Measurements from ENCODE around the gene ANKRD13B. TPM values are rescaled to one million over a fixed set of nuclear protein-coding genes. Genes with fewer than 3 reads are reported as not detected.

The ANKRD13B gene
- total RNA-seq, 1 experiment from 2014 or later: 45.5 TPM

DNA sequence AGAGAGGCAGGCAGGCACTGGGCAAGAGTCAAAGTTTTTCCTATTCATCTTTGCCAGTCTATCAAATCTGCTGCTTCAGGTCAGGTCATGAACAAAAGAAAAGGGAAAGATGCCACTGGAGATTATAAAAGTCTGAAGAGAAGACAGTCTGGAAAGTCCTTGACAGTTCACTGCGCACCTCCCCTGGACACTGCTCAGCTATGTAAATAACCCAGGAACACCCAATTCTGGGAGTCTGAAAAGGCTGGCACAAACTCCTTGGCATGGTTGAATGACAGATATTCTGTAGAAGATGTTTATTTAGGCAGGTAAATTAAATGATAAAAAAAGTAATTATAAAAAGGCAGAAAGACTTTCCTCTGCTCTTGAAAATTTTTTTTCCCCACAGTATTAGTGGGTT lies 35.0 kb downstream of the ANKRD13B start:
- TF ChIP-seq, protein P1, sequence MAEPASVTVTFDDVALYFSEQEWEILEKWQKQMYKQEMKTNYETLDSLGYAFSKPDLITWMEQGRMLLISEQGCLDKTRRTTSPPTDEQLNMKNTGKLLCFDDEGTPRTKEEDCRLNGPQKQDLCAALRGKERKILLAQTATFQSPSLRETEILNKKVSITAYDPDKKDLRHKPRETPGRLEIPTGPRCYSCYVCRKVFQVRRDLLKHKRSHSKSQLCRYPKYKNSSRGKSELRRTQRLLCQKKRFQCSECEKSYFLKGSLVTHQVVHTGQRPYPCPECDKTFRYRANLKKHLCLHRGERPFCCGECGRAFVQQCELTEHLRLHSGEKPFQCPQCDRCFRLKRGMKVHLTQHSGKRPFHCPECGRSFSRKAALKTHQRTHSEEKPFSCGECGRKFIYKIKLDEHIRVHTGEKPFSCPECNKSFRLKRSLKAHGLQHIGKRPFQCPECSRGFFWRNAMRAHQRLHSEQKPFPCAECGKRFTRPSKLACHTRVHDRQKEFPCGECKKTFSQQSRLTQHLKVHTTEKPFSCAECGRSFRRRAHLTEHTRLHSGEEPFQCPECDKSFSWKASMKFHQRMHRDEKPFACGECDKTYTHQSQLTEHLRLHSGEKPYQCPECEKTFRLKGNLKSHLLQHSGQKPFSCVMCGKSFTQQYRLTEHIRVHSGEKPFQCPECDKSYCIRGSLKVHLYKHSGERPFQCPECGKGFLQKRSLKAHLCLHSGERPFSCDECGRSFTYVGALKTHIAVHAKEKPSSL (CRISPR knock-in tag; conservative IDR thresholded peaks at IDR 0.05): no peak
- ChIA-PET POLR2A (no interaction called here), CTCF (interaction anchor here (3.3 to 3.8 kb wide), 2 partner anchors 11 to 12 kb away, joined by 31 to 44 read pairs; no protein-coding TSS in a partner anchor)
- H3K4me3 Mint-ChIP-seq: no peak overlapping the region
- H3K27ac Mint-ChIP-seq: no peak overlapping the region
- peaks cover 19% of the 10 kb centered on the region for H3K4me1 Mint-ChIP-seq
- H3K36me3 Mint-ChIP-seq: no peaks in the 10 kb centered on the region
- H3K9me3 Mint-ChIP-seq: no peaks in the 10 kb centered on the region
- H3K27me3 Mint-ChIP-seq (ENCODE audit: low read depth): peaks cover 21% of the 10 kb centered on the region
- DNase-seq (ENCODE audit: low spot score) (no peak), ATAC-seq (no peak)

DNA sequence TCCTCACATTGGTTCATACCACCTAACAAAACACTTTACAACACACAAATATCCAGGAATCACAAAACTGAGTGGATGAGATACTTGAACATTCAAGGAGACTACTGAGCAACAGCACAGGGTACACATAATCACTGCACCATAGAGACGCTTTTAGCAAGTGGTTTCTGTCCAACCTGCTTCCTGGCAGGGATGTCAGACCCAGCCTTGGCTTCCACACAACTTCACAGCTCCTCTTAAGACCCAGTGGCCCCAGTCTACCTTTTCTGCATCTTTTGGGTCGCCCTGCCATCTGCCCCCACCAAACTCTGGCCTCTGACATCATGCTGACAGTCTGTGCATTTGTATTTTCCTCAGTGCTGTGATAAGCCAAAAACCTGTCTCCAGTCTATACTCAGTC lies 35.7 kb downstream of the ANKRD13B start:
- Mint-ChIP-seq H3K36me3 (no peaks in the 10 kb centered on the region), H3K9me3 (no peaks in the 10 kb centered on the region), H3K27ac (no peak overlapping the region), H3K4me1 (peaks cover 13% of the 10 kb centered on the region), H3K4me3 (no peak overlapping the region), H3K27me3 (ENCODE audit: low read depth) (peaks cover 14% of the 10 kb centered on the region)
- CTCF ChIA-PET: interaction anchor here (0.8 to 1.2 kb wide), 2 partner anchors 11 kb away, joined by 3 to 8 read pairs; no protein-coding TSS in a partner anchor
- POLR2A ChIA-PET: no interaction called here
- DNase-seq (ENCODE audit: low spot score): no peak
- ATAC-seq: no peak
- TF ChIP-seq FOXP1 (CRISPR knock-in tag; IDR thresholded peaks at IDR 0.05; ENCODE audit: borderline replicate concordance) (no peak), SMAD3 (CRISPR knock-in tag; IDR thresholded peaks at IDR 0.05; ENCODE audit: borderline replicate concordance) (no peak), ESRRA (CRISPR knock-in tag; IDR thresholded peaks at IDR 0.05; ENCODE audit: borderline replicate concordance) (no peak), CREB1 (CRISPR knock-in tag; IDR thresholded peaks at IDR 0.05) (no peak), RELA (CRISPR knock-in tag; IDR thresholded peaks at IDR 0.05; ENCODE audit: borderline replicate concordance) (no peak), CREM (CRISPR knock-in tag; IDR thresholded peaks at IDR 0.05) (no peak)
- TF ChIP-seq, protein P2, sequence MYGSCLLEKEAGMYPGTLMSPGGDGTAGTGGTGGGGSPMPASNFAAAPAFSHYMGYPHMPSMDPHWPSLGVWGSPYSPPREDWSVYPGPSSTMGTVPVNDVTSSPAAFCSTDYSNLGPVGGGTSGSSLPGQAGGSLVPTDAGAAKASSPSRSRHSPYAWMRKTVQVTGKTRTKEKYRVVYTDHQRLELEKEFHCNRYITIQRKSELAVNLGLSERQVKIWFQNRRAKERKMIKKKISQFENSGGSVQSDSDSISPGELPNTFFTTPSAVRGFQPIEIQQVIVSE (CRISPR knock-in tag; IDR thresholded peaks at IDR 0.05; ENCODE audit: borderline replicate concordance): no peak
- TF ChIP-seq, protein P3, sequence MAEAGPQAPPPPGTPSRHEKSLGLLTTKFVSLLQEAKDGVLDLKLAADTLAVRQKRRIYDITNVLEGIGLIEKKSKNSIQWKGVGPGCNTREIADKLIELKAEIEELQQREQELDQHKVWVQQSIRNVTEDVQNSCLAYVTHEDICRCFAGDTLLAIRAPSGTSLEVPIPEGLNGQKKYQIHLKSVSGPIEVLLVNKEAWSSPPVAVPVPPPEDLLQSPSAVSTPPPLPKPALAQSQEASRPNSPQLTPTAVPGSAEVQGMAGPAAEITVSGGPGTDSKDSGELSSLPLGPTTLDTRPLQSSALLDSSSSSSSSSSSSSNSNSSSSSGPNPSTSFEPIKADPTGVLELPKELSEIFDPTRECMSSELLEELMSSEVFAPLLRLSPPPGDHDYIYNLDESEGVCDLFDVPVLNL (CRISPR knock-in tag; IDR thresholded peaks at IDR 0.05; ENCODE audit: borderline replicate concordance, low read depth): no peak

DNA sequence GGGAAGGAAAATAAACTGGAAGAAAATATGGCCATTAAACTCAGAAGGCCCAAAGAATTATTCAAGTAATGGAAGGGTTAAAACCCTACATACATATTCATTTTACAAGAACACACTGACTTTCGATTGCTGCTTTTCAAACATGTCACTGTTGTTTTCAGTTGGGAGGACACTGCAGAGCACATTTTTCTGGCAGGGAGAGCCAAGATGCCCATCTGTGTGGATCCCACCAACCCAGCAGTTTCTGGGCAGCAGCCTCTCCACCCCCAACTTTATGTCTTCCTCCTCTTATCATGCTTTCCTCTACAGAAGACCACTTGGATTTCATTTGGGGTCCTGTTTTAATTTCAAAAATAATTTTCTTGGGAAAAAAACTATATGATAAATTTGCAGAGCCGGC lies 36.9 kb downstream of the ANKRD13B start:
- no peak overlapping the region for H3K4me3 Mint-ChIP-seq
- H3K9me3 Mint-ChIP-seq: no peaks in the 10 kb centered on the region
- H3K4me1 Mint-ChIP-seq: peaks cover 12% of the 10 kb centered on the region
- 0 out of 2 replicates have a peak, but pooled peaks cover 2% of the 10 kb centered on the region for H3K36me3 Mint-ChIP-seq
- no peak for DNase-seq (ENCODE audit: low spot score)
- peaks cover 3% of the 10 kb centered on the region; the same call in 1 of the 2 replicates for H3K27me3 Mint-ChIP-seq (ENCODE audit: low read depth)
- H3K27ac Mint-ChIP-seq: no peak overlapping the region
- no peak for ATAC-seq
- TF ChIP-seq ATF1 (CRISPR knock-in tag; IDR thresholded peaks at IDR 0.05) (no peak), TEAD4 (CRISPR knock-in tag; IDR thresholded peaks at IDR 0.05) (no peak), SMAD4 (CRISPR knock-in tag; IDR thresholded peaks at IDR 0.05) (no peak), RORB (CRISPR knock-in tag; IDR thresholded peaks at IDR 0.05) (no peak), TP53 (CRISPR knock-in tag; IDR thresholded peaks at IDR 0.05) (no peak), ZNF138 (CRISPR knock-in tag; conservative IDR thresholded peaks at IDR 0.05) (no peak), CREM (CRISPR knock-in tag; IDR thresholded peaks at IDR 0.05) (no peak), CBFB (CRISPR knock-in tag; IDR thresholded peaks at IDR 0.05; ENCODE audit: low read depth) (no peak), ZNF219 (CRISPR knock-in tag; IDR thresholded peaks at IDR 0.05; ENCODE audit: borderline replicate concordance) (no peak), SOX15 (CRISPR knock-in tag; IDR thresholded peaks at IDR 0.05) (no peak)
- TF ChIP-seq, protein P4, sequence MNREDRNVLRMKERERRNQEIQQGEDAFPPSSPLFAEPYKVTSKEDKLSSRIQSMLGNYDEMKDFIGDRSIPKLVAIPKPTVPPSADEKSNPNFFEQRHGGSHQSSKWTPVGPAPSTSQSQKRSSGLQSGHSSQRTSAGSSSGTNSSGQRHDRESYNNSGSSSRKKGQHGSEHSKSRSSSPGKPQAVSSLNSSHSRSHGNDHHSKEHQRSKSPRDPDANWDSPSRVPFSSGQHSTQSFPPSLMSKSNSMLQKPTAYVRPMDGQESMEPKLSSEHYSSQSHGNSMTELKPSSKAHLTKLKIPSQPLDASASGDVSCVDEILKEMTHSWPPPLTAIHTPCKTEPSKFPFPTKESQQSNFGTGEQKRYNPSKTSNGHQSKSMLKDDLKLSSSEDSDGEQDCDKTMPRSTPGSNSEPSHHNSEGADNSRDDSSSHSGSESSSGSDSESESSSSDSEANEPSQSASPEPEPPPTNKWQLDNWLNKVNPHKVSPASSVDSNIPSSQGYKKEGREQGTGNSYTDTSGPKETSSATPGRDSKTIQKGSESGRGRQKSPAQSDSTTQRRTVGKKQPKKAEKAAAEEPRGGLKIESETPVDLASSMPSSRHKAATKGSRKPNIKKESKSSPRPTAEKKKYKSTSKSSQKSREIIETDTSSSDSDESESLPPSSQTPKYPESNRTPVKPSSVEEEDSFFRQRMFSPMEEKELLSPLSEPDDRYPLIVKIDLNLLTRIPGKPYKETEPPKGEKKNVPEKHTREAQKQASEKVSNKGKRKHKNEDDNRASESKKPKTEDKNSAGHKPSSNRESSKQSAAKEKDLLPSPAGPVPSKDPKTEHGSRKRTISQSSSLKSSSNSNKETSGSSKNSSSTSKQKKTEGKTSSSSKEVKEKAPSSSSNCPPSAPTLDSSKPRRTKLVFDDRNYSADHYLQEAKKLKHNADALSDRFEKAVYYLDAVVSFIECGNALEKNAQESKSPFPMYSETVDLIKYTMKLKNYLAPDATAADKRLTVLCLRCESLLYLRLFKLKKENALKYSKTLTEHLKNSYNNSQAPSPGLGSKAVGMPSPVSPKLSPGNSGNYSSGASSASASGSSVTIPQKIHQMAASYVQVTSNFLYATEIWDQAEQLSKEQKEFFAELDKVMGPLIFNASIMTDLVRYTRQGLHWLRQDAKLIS (CRISPR knock-in tag; IDR thresholded peaks at IDR 0.05; ENCODE audit: borderline replicate concordance): no peak
- TF ChIP-seq, protein P5, sequence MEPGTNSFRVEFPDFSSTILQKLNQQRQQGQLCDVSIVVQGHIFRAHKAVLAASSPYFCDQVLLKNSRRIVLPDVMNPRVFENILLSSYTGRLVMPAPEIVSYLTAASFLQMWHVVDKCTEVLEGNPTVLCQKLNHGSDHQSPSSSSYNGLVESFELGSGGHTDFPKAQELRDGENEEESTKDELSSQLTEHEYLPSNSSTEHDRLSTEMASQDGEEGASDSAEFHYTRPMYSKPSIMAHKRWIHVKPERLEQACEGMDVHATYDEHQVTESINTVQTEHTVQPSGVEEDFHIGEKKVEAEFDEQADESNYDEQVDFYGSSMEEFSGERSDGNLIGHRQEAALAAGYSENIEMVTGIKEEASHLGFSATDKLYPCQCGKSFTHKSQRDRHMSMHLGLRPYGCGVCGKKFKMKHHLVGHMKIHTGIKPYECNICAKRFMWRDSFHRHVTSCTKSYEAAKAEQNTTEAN (CRISPR knock-in tag; IDR thresholded peaks at IDR 0.05): no peak
- TF ChIP-seq, protein P6, sequence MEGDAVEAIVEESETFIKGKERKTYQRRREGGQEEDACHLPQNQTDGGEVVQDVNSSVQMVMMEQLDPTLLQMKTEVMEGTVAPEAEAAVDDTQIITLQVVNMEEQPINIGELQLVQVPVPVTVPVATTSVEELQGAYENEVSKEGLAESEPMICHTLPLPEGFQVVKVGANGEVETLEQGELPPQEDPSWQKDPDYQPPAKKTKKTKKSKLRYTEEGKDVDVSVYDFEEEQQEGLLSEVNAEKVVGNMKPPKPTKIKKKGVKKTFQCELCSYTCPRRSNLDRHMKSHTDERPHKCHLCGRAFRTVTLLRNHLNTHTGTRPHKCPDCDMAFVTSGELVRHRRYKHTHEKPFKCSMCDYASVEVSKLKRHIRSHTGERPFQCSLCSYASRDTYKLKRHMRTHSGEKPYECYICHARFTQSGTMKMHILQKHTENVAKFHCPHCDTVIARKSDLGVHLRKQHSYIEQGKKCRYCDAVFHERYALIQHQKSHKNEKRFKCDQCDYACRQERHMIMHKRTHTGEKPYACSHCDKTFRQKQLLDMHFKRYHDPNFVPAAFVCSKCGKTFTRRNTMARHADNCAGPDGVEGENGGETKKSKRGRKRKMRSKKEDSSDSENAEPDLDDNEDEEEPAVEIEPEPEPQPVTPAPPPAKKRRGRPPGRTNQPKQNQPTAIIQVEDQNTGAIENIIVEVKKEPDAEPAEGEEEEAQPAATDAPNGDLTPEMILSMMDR (IDR thresholded peaks at IDR 0.05): no peak
- ChIA-PET POLR2A (no interaction called here), CTCF (interaction anchor here (1.2 kb wide), 1 partner anchor 12 kb away, joined by 8 read pairs; no protein-coding TSS in a partner anchor)

Measured in WTC11 (cell line).